NCI-H526 (cell line): ENCODE results near the gene DCST2.
"Not testable (repeated sequence)": the region's sequence is repeated elsewhere in the genome, so short reads cannot be mapped to it uniquely, and the experiment has no call there.

Experiments
- DNase-seq, 2 experiments: peaks; one replicate each; lab custom pipeline; 2025; lab: John Stamatoyannopoulos, UW

The DCST2 gene

DNA sequence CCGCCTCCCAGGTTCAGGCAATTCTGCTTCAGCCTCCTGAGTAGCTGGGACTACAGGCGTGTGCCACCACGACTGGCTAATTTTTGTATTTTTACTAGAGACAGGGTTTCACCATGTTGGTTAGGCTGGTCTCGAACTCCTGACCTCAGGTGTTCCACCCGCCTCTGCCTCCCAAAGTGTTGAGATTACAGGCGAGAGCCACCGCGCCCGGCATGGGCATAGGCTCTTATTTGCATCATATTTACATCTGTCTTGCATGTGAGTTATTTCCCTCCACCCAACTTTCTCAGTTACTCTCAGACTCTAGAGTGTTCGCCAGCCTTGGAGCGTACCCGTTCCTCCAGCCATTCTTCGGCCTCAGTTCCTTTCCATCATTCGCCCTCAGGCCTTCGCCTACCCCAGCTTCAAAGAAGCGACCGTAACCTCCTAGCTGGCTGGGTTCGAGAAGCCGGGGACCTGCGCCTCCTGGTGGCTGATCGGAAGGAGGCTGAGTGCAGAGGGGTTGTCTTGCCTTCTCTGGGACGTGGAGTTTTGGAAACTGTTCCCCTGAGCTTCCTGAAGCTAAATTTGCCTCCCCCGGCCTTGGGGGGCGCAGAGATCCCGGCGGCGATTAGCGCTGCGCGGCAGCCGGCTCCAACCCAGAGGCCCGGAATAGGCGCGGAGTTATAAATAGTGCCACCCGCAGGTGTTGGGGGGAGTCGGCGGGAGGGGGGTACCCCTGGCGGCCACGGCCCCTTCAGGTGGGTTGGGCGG lies 34.6 kb downstream of the DCST2 start:
- DNase-seq: peak; percentile 97 to 98

DNA sequence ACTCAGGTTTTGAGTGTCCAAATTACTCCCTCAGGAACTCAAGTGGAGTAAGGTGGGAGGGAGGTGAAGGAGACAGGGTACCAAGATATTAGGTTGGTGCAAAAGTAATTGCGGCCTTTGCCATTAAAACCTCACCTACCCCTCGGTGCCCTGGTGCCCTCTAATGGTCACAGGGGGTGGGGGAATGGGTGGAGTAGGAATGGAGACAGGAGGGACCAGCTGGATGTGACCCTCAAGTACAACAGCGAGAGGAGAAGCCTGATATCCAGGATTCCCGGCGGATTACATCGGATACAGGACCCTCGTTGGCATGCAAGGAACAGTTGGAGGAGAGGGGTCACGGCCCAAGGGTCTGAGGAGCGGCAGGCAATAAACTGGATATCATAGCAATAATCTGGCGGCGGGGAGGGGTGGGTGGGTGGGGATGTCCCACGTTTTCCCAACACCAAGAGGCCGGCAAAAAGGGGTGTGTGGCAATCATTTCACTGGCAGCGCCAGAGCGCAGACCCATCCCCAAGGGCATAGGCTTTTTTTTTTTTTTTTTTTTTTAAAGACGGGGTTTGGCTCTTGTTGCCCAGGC lies 35.3 kb downstream of the DCST2 start:
- no peak for DNase-seq

DNA sequence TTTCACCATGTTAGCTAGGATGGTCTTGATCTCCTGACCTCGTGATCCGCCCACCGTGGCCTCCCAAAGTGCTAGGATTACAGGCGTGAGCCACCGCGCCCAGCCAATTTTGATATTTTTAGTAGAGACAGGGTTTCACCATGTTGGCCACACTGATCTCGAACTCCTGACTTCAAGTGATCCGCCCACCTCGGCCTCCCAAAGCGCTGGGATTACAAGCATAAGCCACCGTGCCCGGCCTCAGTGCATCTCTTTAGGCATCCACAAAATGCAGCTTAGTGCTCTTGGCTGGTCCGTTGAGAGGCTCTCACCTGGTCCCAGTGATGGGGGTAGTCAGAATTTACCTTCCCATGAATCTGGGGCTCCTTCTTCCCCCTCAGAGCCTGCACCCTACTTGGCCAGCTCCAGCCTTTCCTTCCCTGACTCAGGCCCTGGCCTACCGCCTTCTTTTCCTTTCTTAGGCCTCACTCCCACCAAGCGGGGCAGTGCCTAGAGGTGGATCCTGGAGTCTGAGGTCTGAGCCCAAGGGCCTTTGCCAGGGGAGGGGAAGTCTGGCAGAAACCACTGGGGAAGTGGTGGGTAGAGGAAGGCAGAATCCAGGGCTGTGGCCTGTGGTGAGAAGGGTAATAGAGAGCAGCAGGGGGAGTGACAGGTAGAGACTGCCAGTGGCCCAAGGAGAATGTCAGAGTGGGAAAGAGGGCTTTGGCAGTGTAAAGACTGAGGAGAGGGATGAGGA lies 36.4 kb downstream of the DCST2 start:
- no peak for DNase-seq

DNA sequence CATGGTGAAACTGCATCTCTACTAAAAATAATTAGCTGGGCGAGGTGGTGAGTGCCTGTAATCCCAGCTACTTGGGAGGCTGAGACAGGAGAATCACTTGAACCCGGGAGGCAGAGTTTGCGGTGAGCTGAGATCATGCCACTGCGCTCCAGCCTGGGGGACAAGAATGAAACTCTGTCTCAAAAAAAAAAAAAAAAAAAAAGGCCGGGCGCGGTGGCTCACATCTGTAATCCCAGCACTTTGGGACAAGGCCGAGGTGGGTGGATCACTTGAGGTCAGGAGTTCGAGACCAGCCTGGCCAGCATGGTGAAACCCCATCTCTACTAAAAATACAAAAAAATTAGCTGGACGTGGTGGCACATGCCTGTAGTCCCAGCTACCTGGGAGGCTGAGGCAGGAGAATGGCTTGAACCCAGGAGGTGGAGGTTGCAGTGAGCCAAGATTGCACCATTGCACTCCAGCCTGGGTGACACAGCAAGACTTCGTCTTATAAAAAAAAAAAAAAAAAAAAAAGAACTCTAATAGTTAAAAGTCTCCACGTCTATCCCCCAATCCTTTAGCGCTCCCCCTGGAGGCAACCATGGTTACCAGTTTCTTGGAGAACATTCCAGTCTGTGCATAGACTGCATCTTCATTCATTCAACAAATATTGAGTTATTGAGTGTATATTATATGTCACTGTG lies 38.1 kb downstream of the DCST2 start:
- peak; percentile 68 to 76 for DNase-seq

DNA sequence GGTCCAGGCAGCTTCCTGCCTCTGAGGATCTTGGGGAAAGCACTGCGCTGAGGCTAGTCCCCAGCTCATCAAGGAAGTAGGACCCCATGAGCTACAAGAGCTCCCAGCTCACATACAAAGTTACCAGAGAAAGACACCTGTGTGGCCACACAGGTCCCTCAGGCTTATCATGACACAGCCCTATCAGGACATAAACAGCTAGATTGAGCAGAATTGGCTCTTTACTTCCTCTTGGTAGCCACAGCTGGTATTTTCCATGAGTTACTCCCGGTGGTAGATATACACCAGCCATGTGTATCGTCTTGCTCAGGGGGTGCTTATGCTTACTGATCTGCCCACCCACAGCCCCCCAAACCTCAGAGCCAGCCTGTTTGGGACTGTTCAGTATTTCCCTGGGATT lies 39.0 kb downstream of the DCST2 start:
- no peak for DNase-seq

DNA sequence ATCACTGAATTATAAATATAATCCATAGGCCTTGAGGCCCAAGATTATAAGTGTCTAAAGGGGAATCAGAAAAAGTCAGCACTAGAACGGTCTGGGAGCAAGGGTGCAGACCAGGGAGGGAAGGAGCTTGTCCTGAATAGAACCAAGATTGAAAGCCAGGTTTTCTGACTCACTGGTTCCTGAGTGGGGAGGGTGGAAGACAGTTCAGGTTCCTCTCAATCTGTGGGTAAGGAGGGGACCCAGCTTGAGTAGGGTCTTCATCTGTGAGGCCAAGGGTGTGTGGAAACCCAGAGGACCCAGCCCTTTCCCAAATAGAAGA lies 39.4 kb downstream of the DCST2 start:
- no peak for DNase-seq

DNA sequence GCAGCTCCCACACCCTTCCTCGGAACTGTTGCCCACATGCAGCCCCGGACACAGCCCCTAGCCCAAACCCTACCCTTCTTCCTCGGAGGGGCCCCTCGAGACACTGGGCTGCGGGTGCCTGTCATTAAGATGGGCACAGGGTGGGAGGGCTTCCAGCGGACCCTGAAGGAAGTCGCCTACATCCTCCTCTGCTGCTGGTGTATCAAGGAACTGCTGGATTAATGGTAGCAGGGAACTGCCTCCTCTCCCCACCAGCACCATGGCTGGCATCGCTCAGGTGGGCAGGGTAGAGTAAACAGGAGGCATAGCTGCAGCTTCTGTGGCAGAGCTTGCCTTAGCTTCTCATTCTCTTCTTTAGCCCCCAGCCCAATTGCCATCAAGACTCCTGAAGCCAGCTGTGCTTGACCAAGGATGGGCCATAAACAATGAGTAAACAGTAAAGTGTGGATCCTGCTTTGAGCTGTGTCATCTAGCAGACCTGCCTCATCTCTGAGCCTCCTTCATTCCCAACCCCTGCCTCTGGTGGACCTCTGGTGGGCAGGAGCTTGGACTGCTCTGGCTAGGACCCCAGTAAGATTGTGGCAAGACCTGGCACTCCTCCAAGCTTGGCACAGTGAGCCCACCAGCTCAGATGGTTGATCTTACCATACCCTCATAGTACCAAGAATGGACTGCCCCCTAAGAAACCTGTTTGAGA lies 39.9 kb downstream of the DCST2 start, which contains the start of gene LENEP:
Gene LENEP (plus strand): TSS at position 15 of the 697 bp plus-strand sequence. CDS start 22 bp downstream, at position 37.
- no peak for DNase-seq

DNA sequence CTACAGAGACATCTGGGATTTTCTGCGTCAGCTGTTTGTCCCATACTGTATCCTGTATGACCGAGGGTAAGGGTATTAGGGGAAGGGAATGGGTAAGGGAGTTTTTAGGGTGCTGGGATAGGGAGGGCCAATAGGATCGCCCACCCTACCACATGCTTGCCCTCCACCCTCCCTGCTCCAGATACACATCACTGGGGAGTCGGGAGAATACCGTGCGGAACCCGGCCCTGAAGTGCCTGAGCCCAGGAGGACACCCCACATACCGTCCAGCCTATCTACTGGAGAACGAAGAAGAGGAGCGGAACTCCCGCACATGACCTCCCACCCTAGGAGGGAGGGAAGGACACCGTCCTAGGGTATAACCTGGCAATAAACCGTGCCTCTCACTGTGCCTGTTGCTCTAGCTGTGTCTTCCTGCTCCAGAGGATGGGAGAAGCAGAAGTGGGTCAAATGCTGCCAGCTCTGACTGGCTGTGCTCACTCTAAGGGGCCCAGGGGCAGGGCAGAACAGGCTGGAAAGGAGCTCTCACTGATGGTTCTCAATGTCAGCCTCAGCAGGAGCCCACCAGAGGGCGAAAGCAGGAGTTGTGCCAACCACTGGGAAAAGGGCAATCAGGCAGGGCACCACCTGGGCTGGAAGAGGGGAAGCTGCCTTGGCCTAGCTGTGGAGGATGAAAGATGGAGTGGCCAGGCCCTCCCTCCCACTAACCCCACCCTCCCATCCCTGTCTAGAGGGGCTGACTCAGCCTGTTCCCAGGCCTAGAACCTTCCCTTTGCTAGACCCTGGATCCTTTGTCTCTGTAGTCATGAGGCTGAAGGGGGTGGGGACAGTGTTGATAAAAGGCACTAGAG lies 40.6 kb downstream of the DCST2 start:
- peak; percentile 50 to 73 for DNase-seq

DNA sequence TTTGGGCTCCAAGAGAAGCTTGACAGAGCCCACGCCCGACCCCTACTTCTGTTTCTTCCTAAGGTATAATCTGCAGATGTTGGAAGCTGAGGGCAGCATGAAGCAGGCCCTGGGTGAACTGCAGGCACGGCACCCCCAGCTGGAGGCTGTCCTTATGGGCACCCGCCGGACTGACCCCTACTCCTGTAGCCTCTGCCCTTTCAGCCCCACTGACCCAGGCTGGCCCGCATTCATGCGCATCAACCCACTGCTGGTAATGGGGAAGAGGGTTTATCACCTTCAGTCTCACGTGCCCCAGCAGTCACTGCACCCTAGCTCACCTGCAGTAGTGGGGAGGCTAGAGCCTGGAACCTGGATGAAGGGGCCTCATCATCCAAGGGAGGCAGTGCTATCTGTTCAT lies 43.3 kb downstream of the DCST2 start:
- DNase-seq: no peak

DNA sequence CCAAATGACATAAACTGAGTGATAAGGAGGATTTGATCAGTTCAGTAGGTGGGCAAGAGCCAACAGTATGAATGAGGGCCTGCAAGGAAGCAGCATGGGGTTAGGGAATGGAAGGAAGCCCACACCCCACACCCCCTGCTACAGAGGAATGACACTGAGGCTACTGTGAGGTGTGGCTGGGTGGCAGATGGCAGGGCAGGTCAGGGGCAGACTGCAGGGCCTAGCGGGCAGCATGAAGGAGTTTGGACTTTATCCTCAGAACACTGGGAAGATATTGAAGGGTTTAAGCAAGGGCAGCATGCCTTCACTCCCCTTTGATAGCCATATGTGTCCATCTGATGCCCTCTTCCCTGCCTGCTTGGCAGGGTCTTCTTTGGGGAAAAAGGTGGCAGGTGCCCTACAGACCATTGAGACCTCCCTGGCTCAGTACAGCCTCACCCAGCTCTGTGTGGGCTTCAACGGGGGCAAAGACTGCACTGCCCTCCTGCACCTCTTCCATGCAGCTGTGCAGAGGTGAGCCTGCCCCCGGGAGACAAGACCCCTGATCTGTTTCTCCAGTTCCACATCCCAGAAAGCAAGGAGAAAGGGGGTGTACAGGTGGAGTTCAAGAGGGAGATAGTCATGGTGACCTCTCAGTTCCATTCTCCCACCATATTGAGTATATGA lies 44.3 kb downstream of the DCST2 start:
- no peak for DNase-seq

DNA sequence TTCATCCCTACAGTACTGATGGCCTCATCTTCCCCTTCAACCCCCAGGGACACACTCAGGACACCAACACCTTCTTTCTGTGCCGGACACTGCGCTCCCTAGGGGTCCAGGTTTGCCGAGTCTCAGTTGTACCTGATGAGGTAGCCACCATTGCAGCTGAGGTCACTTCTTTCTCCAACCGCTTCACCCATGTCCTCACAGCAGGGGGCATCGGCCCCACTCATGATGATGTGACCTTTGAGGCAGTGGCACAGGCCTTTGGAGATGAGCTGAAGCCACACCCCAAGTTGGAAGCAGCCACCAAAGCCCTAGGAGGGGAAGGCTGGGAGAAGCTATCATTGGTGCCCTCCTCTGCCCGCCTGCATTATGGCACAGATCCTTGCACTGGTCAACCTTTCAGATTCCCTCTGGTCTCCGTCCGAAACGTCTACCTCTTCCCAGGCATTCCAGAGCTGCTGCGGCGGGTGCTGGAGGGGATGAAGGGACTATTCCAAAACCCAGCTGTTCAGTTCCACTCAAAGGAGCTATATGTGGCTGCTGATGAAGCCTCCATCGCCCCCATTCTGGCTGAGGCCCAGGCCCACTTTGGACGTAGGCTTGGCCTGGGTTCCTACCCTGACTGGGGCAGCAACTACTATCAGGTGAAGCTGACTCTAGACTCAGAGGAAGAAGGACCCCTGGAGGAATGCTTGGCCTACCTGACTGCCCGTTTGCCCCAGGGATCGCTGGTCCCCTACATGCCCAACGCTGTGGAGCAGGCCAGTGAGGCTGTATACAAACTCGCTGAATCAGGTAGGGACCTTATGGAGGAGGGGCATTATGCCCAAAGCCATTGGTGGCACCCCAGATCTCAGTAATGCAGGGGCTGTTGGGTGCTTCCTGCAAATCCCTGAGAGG lies 45.3 kb downstream of the DCST2 start:
- no peak for DNase-seq

DNA sequence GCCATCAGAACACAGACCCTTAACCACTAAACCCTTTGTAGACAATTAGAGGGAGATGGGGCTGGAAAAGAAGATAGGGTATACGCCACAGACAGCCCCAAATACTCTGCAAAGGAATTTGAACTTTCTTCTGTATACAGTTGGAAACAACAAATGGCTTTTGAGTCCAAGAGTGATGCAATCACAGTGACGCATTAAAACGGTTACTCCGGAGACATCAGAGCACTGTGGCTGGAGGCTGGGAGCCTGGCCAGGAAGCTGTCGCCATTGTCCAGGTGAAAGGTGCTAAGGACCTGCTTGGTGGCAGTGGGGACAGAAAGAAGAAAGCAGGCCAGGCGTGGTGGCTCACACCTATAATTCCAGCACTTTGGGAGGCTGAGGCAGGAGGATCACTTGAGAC lies 46.3 kb downstream of the DCST2 start:
- DNase-seq: no peak

DNA sequence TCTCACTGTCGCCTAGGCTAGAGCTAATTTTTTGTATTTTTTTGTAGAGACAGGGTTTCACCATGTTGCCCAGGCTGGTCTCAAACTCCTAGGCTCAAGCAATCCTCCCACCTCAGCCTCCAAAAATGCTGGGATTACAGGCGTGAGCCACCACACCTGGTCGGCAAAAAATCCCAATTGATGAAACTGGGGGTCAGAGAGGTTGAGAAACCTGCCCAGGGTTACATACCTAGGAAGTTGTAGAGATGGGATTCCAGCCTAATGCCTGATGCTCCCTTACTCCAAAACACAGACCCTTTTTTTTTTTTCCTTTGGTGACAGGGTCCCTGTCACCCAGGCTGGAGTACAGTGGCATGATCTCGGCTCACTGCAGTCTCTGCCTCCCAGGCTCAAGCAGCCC lies 46.8 kb downstream of the DCST2 start:
- not testable (repeated sequence) for DNase-seq

DNA sequence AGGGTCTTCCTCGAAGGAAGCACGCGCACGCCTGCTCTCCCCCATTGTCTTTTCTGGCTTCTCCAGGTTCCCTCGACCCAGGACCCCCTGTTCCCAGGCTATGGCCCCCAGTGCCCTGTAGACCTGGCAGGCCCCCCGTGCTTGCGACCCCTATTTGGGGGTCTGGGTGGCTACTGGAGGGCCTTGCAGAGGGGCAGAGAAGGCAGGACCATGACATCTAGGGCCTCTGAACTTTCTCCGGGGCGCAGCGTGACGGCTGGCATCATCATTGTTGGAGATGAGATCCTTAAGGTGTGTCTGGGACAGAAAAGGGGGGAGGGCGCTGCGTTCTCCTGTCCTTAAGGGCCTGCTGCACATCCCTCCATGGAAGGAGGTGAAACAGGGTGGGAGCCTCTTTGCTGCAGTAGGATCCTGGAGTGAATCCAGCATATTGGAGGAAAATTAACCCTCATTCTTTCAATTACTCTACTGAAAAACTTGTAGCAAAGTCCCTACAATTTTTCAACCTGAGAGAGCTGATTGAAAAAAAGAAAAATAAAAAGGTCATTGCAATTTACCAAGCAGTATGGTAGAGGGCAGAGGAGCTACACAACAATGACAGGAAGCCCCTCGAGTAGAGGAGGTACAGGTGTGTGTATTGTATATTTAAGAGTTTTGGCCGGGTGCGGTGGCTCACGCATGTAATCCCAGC lies 49.7 kb downstream of the DCST2 start:
- peak in 1 of 2 experiments; percentile 54 for DNase-seq

DNA sequence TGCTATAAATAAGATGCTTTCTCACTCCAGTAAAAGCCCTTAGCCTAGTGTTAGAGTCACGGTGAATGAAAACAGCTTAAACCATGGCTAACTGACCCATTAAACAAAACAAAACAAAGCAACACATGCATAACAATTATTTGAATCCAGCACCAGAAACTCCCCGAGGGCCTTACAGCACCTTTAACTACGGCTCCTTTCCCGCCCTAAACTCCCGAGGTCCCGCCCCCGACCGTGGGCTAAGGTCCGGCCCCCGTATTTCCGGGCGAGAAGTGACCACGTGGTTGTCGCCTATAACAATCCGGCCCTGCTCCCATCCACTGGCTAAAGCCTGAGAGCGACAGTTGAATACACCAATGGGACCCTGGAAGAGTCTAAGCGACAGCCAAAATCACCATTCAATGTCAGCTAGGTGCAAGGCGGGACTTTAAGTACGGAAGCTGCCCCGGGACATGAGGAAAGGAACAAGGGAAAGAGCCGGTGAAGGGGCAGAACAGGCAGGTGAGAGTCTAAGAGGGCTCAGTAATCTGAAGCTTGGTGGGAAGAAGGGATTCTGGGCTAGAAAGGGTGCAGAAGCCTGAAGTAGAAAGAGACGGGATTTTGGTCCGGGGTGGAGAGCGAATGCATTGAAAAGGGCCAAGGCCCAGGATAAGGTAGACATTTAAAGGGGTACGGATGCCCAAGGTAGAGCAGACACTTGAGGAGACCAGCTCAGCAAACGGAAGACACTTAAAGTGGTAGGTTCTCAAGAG lies 50.5 kb downstream of the DCST2 start, which contains the start of gene FLAD1:
Gene FLAD1 (plus strand): TSS at position 448 of the 752 bp plus-strand sequence. CDS start 351 bp downstream, outside the sequence.
- DNase-seq: peak; percentile 100

DNA sequence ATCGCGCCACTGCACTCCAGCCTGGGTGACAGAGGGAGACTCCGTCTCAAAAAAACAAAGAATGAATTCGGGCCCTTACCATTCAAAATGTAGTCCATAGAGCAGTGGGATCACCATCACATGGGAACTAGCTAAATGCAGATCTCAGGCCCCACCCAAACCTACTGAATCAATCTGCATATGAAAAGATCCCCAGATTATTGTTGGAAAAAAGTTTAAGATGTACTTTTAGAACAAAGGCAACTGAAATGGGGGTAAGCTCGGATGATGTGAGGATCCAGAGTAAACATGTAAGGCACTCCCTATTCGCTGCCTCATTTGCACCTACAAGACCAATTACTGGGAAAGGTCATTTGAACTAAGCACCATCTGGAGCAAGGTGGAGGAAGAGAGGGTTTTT lies 51.2 kb downstream of the DCST2 start:
- peak in 1 of 2 experiments; percentile 71 for DNase-seq

DNA sequence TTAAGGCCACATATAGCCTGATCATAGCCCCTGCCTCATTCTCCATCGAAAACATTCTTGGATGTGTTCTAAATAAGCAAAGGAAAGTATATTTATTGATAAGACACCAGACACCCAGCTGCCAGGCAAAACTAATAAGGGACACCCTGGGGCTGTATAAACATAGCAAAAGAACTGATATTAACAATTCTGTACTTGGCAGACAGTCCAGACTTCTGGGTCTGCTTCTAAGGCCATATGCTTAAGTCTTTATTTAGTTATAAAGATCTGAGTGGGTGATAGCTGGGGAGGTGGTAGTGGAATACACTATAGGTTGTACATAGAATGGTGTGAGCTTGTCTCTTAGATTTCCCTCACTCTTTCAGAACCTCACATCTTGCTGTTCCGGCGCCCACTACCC lies 55.2 kb downstream of the DCST2 start:
- DNase-seq: no peak

DNA sequence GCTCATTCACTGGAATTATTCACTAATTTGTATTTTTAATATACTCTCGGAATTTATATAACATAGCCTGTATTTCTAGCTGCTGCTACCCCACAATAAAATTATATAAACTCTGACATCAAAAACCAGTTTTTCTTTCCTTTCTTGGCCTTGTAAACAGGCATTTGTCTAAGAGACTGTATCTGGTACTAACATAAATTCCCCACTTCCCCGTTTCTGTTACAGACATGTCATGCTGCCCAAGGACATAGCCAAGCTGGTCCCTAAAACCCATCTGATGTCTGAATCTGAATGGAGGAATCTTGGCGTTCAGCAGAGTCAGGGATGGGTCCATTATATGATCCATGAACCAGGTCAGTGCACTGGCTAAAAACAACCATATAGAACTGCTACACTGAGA lies 55.8 kb downstream of the DCST2 start:
- DNase-seq: not testable (repeated sequence)
